HepG2 (cell line): ENCODE measurements around the gene NRSN2. TPM values are rescaled to one million over a fixed set of nuclear protein-coding genes. Genes with fewer than 3 reads are reported as not detected.
A peak's percentile ranks its signal among the peaks of the same experiment; 100 is the strongest.

Experiments
- ATF7-NPFF ChIP-seq: sonication (generic); formaldehyde crosslinking; IDR thresholded peaks from 2 replicates; pipeline ENCODE4 v1.8.1; 2023; ENCODE audit warnings: mild to moderate bottlenecking, low read depth, missing genetic modification reagents, moderate library complexity
- FOXP4 ChIP-seq: sonication (generic); formaldehyde crosslinking; IDR thresholded peaks from 2 replicates; pipeline ENCODE4 v1.4.0; 2020; ENCODE audit warnings: missing genetic modification reagents
- GATAD1 ChIP-seq: IDR thresholded peaks from 2 replicates; pipeline ENCODE4 v1.6.1; 2016; ENCODE audit warnings: missing genetic modification reagents, missing compliant biosample characterization
- KLF6 ChIP-seq: IDR thresholded peaks from 2 replicates; pipeline ENCODE4 v1.8.0; 2016; ENCODE audit warnings: missing biosample characterization, missing genetic modification reagents
- REXO4 ChIP-seq: sonication (generic); formaldehyde crosslinking; IDR thresholded peaks from 2 replicates; pipeline ENCODE4 v1.8.0; 2022; ENCODE audit warnings: missing genetic modification reagents, mild to moderate bottlenecking, borderline replicate concordance
- SNAPC2 ChIP-seq: sonication (generic); formaldehyde crosslinking; IDR thresholded peaks from 2 replicates; pipeline ENCODE4 v1.8.1; 2022; ENCODE audit warnings: mild to moderate bottlenecking, missing genetic modification reagents
- SOX6 ChIP-seq, 2 experiments: fragments of 450-650 bp in 1 of 2; sonication (generic) in 1 of 2; formaldehyde crosslinking in 1 of 2; IDR thresholded peaks; 2 replicates each; pipeline versions ENCODE4 v1.4.0 to v1.6.1; 2017 to 2020; ENCODE audit warnings: antibody characterized with exemption in 1 of 2, mild to moderate bottlenecking in 1 of 2, missing genetic modification reagents in 1 of 2
- ZBTB33 ChIP-seq: sonication (generic); formaldehyde crosslinking; IDR thresholded peaks from 2 replicates; pipeline ENCODE4 v1.4.0; 2020; ENCODE audit warnings: missing genetic modification reagents
- ZBTB40 ChIP-seq, 2 experiments: fragments of 450-650 bp in 1 of 2; sonication (generic) in 1 of 2; formaldehyde crosslinking in 1 of 2; IDR thresholded peaks; 2 replicates each; pipeline versions ENCODE4 v1.6.1 to v1.8.0; 2016 to 2022; ENCODE audit warnings: antibody characterized with exemption in 1 of 2, mild to moderate bottlenecking in 1 of 2, missing genetic modification reagents in 1 of 2
- ZFP41 ChIP-seq: sonication (generic); formaldehyde crosslinking; IDR thresholded peaks from 2 replicates; pipeline ENCODE4 v1.4.0; 2020; ENCODE audit warnings: mild to moderate bottlenecking, missing genetic modification reagents, borderline replicate concordance
- ZNF18 ChIP-seq: sonication (generic); formaldehyde crosslinking; IDR thresholded peaks from 2 replicates; pipeline ENCODE4 v1.8.0; 2022; ENCODE audit warnings: mild to moderate bottlenecking, missing genetic modification reagents; ENCODE audit not compliant: insufficient replicate concordance
- ZNF446 ChIP-seq: sonication (generic); formaldehyde crosslinking; IDR thresholded peaks from 2 replicates; pipeline ENCODE4 v1.5.0; 2020; ENCODE audit warnings: mild to moderate bottlenecking, missing genetic modification reagents
- ZNF766 ChIP-seq: sonication (generic); formaldehyde crosslinking; IDR thresholded peaks from 2 replicates; pipeline ENCODE4 v1.5.0; 2020; ENCODE audit warnings: missing genetic modification reagents, borderline replicate concordance
- polyA plus RNA-seq, 8 experiments: library from polyadenylated mRNA; depleted of rRNA in 3 of 8; stranded (reverse) in 7 of 8; unstranded in 1 of 8; fragments of >200 nt; fragmentation: Illumina TruSeq in 4 of 8; extraction: Trizol in 4 of 8; gene quantifications; 2 replicates each; pipeline versions ENCODE4 v1.2.1 to v1.2.3, GENCODE V29; 2011 to 2016; ENCODE audit warnings: low read depth in 4 of 8, missing spikeins in 1 of 8, mixed read lengths in 1 of 8; ENCODE audit not compliant: insufficient read depth in 1 of 8
- total RNA-seq, 5 experiments: library from RNA; depleted of rRNA; stranded (reverse); fragments of >200 nt; fragmentation: Illumina TruSeq; extraction: Trizol; gene quantifications; 2 replicates each; pipeline ENCODE4 v1.2.3, GENCODE V29; 2016; ENCODE audit warnings: low read depth in 1 of 5

The NRSN2 gene
- total and polyA plus RNA-seq, 2 of the 13 experiments (the other 11 are each of a cell fraction or from before 2014, with no cell fraction given): 32.3 to 49.4 TPM

GRCh38 chr20:381581-382290, 34.8 kb downstream of the NRSN2 start (continued):
- TF ChIP-seq FOXP4 (CRISPR knock-in tag) (peak; percentile 52), ZBTB40 (IDR thresholded peaks at IDR 0.05) (no peak), ZBTB40 (CRISPR knock-in tag; IDR thresholded peaks at IDR 0.05) (peak; percentile 82), REXO4 (CRISPR knock-in tag) (no peak), ZNF446 (peak; percentile 83; the same call in 1 of the 2 replicates), GATAD1 (no peak), ZNF766 (CRISPR knock-in tag) (no peak), ATF7-NPFF (no peak; the same call in 1 of the 2 replicates), KLF6 (CRISPR knock-in tag) (peak; percentile 74), ZNF18 (peak; percentile 90), SNAPC2 (no peak; the same call in 1 of the 2 replicates), ZFP41 (CRISPR knock-in tag) (no peak), ZBTB33 (no peak), SOX6 (IDR thresholded peaks at IDR 0.05) (no peak), SOX6 (CRISPR knock-in tag; IDR thresholded peaks at IDR 0.05) (peak; percentile 62)
